ENCODE measurements around the gene MEIKIN. TPM values are rescaled to one million over a fixed set of nuclear protein-coding genes. Genes with fewer than 3 reads are reported as not detected.

The MEIKIN gene
- total and polyA plus RNA-seq, 7 donors = 0.31 TPM; not detected in 6

DNA sequence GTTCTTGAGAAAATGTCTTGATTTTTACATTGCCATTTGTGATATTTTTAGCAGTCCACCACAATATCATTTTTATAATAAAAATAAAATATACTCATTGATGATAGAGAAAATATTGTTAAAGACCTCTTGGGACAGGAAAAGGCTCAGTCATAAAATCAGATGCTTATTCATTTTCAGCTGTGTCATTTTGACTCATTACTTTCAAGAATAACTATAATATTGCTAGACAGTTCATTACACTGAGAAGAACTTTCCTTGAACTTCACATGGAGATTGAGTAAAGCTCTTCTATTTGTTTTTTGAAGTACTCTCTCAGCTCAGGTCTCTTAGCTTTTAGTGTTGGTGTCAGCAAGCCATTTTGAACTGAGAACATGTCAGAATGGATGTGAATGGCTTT is 8.5 kb upstream of the MEIKIN start:
- H3K9me3 ChIP-seq = no peaks in the 10 kb centered on the region
- no peaks in the 10 kb centered on the region for H3K36me3 ChIP-seq
- no peaks in the 10 kb centered on the region for H3K4me1 ChIP-seq
- intact Hi-C loops (cut with DNase I) = no loop called here
- H3K4me3 ChIP-seq = no peak overlapping the region
- no peak for DNase-seq
- no peaks in the 10 kb centered on the region for H3K27me3 ChIP-seq
- no peak for TF ChIP-seq POLR2A (IDR thresholded peaks at IDR 0.05)
- TF ChIP-seq, protein P1, sequence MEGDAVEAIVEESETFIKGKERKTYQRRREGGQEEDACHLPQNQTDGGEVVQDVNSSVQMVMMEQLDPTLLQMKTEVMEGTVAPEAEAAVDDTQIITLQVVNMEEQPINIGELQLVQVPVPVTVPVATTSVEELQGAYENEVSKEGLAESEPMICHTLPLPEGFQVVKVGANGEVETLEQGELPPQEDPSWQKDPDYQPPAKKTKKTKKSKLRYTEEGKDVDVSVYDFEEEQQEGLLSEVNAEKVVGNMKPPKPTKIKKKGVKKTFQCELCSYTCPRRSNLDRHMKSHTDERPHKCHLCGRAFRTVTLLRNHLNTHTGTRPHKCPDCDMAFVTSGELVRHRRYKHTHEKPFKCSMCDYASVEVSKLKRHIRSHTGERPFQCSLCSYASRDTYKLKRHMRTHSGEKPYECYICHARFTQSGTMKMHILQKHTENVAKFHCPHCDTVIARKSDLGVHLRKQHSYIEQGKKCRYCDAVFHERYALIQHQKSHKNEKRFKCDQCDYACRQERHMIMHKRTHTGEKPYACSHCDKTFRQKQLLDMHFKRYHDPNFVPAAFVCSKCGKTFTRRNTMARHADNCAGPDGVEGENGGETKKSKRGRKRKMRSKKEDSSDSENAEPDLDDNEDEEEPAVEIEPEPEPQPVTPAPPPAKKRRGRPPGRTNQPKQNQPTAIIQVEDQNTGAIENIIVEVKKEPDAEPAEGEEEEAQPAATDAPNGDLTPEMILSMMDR (IDR thresholded peaks at IDR 0.05) = no peak
- TF ChIP-seq EP300 (IDR thresholded peaks at IDR 0.05) = no peak
- no peak for TF ChIP-seq POLR2AphosphoS5 (IDR thresholded peaks at IDR 0.05)
- no peak overlapping the region for H3K27ac ChIP-seq

DNA sequence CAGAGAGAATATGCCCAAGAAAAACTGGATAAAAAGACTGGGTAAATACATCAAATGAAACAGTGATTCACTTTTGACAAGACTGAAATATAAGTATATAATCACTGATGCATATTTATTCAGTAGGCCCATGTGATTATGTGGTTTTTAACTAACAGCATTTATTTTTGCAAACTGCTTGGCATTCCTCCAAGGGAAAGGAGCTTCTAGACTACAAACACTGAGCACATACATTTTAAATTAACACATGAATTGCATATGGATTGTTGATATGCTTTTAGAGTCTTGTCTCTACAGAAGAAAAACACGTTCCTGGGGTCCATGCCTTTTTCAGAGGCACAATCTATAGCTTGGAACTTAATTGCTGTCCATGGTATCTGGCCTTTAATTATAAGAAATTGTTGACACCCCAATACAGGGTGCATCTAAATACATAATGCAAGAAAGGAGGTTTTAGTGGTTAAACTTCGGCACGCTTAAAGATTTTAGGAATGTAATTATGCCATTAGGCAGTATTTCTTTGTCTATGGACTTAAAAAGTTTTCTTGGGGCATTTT is 6.9 kb upstream of the MEIKIN start:
- WGBS, 2 donors = 54 to 81% methylated on average over 3 of the region's 3 CpGs
- Histone ChIP-seq H3K36me3 (no peaks in the 10 kb centered on the region), H3K27ac (no peak overlapping the region), H3K27me3 (no peaks in the 10 kb centered on the region), H3K4me1 (no peaks in the 10 kb centered on the region), H3K4me3 (no peak overlapping the region), H3K9me3 (no peaks in the 10 kb centered on the region)
- intact Hi-C loops (cut with DNase I) = no loop called here
- TF ChIP-seq POLR2A (IDR thresholded peaks at IDR 0.05) (no peak), POLR2AphosphoS5 (IDR thresholded peaks at IDR 0.05) (no peak), EP300 (IDR thresholded peaks at IDR 0.05) (no peak)
- TF ChIP-seq, protein P1 (IDR thresholded peaks at IDR 0.05) = no peak
- no peak for DNase-seq

DNA sequence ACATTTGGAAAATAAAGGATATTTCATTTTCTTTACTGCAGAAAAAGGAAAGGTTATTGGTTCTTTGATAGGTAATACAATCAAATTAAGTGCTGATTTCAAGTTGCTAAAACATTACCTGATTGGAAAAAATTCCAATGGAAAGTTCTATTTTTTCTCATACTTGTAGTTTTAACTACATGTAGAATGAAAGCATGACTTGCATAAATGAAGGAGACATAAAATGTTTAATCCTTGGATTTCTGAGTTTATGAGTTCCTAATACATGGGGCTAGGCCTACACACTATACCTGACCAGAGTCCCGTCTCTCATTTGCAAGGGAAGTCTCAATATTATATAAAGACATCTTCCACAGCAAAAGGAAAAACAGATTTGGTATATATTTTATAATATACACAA is 5.2 kb upstream of the MEIKIN start:
- Histone ChIP-seq H3K27ac (no peak overlapping the region), H3K27me3 (no peaks in the 10 kb centered on the region), H3K36me3 (no peaks in the 10 kb centered on the region), H3K9me3 (no peaks in the 10 kb centered on the region), H3K4me3 (no peak overlapping the region), H3K4me1 (no peaks in the 10 kb centered on the region)
- TF ChIP-seq POLR2AphosphoS5 (IDR thresholded peaks at IDR 0.05) (no peak), EP300 (IDR thresholded peaks at IDR 0.05) (no peak), POLR2A (IDR thresholded peaks at IDR 0.05) (no peak)
- TF ChIP-seq, protein P1 (IDR thresholded peaks at IDR 0.05) = no peak
- DNase-seq = no peak
- intact Hi-C loops (cut with DNase I) = no loop called here
- WGBS, 2 donors = 96% methylated on average over 1 of the region's 1 CpG

DNA sequence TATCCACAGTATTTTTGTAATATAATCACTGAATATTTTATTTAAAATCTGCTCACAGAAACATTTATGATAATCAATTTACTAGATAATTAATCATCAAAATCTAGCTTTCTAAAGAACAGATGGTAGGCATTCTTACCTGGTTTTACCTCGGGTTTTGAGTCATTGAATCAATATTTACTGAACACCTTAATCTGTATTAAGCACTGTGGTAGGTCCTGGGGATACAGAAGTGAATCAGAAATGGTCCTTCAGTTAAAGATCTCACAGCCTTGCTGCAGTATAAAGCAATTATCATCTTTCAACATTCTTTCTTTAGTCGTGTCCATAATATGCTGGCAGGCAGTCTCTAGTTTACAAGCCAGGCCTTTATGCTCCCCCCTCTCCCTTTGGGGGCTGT is 2.0 kb upstream of the MEIKIN start:
- Histone ChIP-seq H3K36me3 (no peaks in the 10 kb centered on the region), H3K4me3 (no peak overlapping the region), H3K4me1 (no peaks in the 10 kb centered on the region), H3K27me3 (no peaks in the 10 kb centered on the region), H3K9me3 (no peaks in the 10 kb centered on the region), H3K27ac (no peak overlapping the region)
- TF ChIP-seq EP300 (IDR thresholded peaks at IDR 0.05) = no peak
- TF ChIP-seq, protein P1 (IDR thresholded peaks at IDR 0.05) = no peak
- no peak for TF ChIP-seq POLR2A (IDR thresholded peaks at IDR 0.05)
- no peak for TF ChIP-seq POLR2AphosphoS5 (IDR thresholded peaks at IDR 0.05)
- 14 to 57% methylated on average over 2 of the region's 2 CpGs for WGBS, 2 donors
- intact Hi-C loops (cut with DNase I) = no loop called here
- no peak for DNase-seq

All from sigmoid colon (tissue), 7 donors.